ENCODE measurements around the gene CCNK.

CCNK gene

DNA sequence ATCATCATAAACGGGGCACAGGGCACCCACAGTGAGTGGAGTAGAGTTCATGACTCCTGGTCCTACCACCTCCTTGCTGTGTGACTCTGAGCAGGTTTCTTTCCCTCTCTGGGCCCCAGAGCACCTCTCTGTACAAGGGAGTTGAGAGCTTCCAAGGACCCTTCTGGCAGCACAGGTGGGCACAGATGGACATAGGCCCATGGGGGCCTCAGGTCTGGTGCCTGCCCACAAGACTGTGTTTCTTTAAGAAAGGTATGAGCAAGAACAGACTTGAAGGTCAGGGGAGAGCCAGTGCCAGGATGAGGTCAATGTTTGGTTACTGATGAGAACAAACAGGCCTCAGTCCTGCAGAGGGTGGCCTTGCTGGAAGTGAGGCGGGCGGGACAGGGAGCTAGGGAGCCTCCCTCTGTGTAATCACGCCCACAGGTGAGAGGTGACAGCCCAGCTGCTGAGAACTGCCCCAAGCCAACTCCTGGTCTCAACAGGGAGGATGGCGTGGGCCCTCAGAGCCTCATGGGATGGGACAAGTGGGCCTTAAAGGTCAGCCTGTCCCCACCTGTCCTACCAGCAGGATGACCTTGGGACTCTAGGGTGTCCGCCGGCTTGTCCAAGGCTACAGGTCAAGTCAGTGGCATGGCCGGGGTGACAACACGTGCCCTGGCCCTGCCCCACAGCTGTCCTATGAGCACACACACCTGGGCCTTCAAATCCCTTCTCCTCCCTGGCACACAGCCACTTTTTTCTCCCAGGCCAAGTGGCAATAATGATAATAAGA lies 73.7 kb downstream of the CCNK start:
- no peak for DNase-seq

DNA sequence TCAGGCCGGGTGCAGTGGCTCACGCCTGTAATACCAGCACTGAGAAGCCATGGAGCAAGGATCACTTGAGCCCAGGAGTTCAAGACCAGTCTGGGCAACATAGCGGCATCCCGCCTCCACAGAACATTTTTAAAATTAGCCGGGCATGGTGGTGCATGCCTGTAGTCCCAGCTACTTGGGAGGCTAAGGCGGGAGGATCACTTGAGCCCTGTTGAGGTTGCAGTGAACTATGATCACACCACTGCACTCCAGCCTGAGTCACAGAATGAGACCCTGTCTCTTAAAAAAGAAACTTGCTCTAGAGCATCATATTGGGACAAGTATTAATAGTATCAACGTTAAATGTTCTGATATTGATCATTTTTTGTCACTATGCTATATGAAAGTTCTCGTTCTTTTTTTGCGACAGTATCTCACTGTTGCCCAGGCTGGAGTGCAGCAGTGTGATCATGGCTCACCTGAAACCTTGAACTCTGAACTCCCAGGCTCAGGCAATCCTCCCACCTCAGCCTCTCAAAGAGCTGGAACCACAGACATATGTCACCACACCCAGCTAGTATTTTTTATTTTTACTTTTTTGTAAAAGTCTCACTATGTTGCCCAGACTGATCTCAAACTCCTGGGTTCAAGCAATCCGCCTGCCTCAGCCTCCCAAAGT lies 75.1 kb downstream of the CCNK start:
- DNase-seq, result no peak

DNA sequence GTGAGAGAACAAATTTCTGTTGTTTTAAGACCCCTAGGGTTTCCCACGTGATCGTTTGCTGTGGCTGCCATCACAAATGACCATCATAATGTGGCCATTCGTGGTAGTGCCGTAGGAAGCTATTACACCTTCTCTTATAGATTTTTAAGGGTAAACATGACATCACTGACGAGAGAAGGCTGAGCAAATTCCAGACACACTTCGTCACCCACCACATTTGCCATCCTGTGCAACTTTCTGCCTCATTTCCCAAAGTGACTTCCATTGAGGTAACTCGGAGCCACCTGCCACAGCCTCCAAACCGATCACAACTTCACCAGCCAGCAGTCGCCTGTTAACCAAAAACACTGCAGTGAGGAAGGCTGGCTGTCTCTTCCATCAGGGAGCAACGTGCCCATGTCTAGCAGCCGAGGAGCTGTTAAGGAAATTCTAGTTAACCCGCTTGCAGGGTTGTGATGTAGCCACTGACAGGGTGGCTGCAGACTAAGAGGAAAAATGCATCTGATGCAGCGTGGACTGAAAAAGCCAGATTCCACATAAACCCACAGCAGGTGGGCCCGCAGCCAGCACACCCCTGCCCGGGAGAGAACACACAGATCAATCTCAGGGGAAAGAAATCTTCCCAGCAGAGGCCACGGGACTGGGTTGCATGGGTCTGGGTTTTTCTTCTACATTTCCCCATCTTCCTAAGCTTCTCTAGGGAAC lies 78.2 kb downstream of the CCNK start:
- DNase-seq, result no peak

DNA sequence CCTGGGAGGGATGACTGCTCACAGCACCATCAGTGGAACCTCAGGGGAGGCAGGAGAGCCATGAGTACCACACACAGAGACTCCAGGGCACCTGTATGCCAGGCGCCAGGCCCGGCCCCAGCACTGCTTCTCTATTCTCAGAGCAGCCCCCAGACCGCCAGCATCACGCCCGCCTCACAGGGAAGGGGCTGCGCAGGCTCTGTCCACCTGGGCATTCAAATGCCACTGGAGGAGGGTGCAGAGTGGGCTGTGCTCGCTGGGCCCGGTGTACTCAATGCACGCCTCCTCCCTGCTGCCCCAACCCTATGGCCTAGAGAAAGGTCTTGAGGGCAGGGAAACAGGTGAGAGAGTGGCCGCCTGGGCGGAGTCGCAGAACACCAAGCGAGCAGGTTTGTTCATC lies 79.2 kb downstream of the CCNK start:
- DNase-seq, result no peak

DNA sequence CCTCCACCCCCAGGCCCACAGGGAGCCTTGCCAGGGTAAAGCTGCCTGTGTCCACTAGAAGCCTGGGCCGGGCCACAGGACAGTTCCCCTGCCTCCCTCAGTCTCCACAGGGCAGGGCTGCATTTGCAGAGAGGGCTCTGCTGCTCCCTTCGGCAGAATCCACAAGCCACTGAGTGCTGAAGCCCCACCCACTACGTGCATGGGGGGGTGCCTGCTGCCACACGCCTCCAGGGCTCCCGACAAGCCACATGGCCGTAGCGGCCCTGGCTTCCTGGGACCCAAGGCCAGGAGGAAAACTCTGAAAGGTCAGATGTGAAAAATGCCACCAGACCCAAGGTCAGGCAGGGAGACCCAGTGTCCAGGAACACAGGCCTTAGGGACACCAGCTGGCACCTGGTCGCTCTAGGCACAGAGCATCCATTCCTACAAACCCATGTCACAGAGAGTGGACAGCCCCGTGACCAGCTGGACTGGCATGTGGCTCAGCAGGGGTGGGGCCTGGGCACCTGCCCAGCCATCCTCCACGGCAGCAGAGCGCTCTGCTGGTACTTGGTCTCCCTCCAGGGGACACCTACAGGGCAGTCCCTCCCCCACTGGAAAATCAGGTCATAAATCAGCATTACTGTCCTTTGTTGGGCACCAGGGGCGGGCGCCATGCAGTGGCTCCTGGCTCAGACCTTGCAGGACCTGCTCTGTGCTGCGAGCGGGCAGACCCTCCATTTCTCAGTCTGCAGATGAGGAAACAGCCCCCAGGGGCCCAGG lies 79.9 kb downstream of the CCNK start:
- no peak for DNase-seq

DNA sequence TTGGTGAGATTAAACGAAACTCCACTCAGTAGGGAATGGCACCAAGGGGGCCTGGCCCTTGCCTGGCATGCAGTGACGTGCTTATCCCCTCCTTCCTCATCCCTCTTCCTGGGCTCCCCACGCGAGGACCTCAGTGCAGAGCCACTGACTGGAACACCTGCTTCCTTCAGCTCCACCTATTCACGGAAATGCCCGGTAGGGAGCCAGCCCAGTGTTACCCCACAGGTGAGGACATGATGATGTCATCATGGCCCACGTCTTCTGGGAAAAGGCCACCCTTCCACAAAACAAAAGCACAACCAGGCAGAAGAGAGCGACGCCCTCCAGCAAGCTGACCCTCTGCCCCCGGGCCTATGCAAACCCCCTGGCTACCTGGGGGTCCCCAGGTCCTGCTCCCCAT lies 80.7 kb downstream of the CCNK start:
- DNase-seq, result no peak
